CD4-positive, alpha-beta memory T cell (primary cell): ENCODE data around the gene CD180. TPM values are rescaled to one million over a fixed set of nuclear protein-coding genes. Genes with fewer than 3 reads are reported as not detected.

Source experiments
- CTCF ChIA-PET: fragments of 350-600 bp; sonication (Branson Sonifier 250); formaldehyde crosslinking; loops from one replicate; lab custom pipeline; 2021; ENCODE audit warnings: inconsistent platforms; ENCODE audit not compliant: partially characterized antibody; lab: Charles Lee
- POLR2A ChIA-PET: fragments of 350-600 bp; sonication (Branson Sonifier 250); formaldehyde crosslinking; loops from one replicate; lab custom pipeline; 2021; ENCODE audit not compliant: partially characterized antibody; lab: Charles Lee
- DNase-seq, 5 donors: peaks; one replicate each; pipeline versions ENCODE4 v3.0.0 to v3.0.0-alpha.2; 2020 to 2022; ENCODE audit warnings: mixed read lengths in 1 of 5
- H3K27ac ChIP-seq: one replicate; pipeline ENCODE4 v1.7.0; 2013; ENCODE audit warnings: low read depth, low read length
- H3K27me3 ChIP-seq: 2 replicates; pipeline ENCODE4 v1.7.0; 2013; ENCODE audit warnings: mild to moderate bottlenecking, low read length, moderate library complexity; ENCODE audit not compliant: insufficient read depth
- H3K36me3 ChIP-seq: 2 replicates; pipeline ENCODE4 v1.7.0; 2013; ENCODE audit warnings: mild to moderate bottlenecking, low read length, moderate library complexity; ENCODE audit not compliant: insufficient read depth
- H3K4me1 ChIP-seq: 2 replicates; pipeline ENCODE4 v1.7.0; 2013; ENCODE audit warnings: mild to moderate bottlenecking, low read length, moderate library complexity; ENCODE audit not compliant: insufficient read depth
- H3K4me3 ChIP-seq, 2 donors: one replicate each; pipeline ENCODE4 v1.7.0; 2013; ENCODE audit warnings: low read length in 2 of 2, mild to moderate bottlenecking in 1 of 2
- H3K9me3 ChIP-seq, 2 donors: one replicate each; pipeline ENCODE4 v1.7.0; 2013; ENCODE audit warnings: low read length in 2 of 2, control low read depth in 1 of 2; ENCODE audit not compliant: control insufficient read depth in 1 of 2
- H3K27ac Mint-ChIP-seq, 7 donors: one replicate each; pipeline ENCODE4 v1.8.0; 2020 to 2021; ENCODE audit warnings: mixed read lengths in 7 of 7, mild to moderate bottlenecking in 6 of 7, inconsistent platforms in 3 of 7, moderate library complexity in 3 of 7
- H3K27me3 Mint-ChIP-seq, 2 donors: one replicate each; pipeline ENCODE4 v1.8.0; 2020 to 2021; ENCODE audit warnings: mixed read lengths in 2 of 2
- H3K36me3 Mint-ChIP-seq, 2 donors: one replicate each; pipeline ENCODE4 v1.8.0; 2020 to 2021; ENCODE audit warnings: mixed read lengths in 2 of 2, inconsistent platforms in 1 of 2, mild to moderate bottlenecking in 1 of 2
- H3K4me1 Mint-ChIP-seq, 4 donors: one replicate each; pipeline ENCODE4 v1.8.0; 2020 to 2021; ENCODE audit warnings: mixed read lengths in 4 of 4, mild to moderate bottlenecking in 1 of 4
- H3K4me3 Mint-ChIP-seq, 8 donors: one replicate each; pipeline ENCODE4 v1.8.0; 2020 to 2021; ENCODE audit warnings: mixed read lengths in 8 of 8, mild to moderate bottlenecking in 7 of 8, moderate library complexity in 6 of 8, inconsistent platforms in 3 of 8
- H3K9me3 Mint-ChIP-seq, 8 donors: one replicate each; pipeline ENCODE4 v1.8.0; 2020 to 2021; ENCODE audit warnings: mixed read lengths in 8 of 8, mild to moderate bottlenecking in 5 of 8, inconsistent platforms in 3 of 8, moderate library complexity in 1 of 8
- intact Hi-C: fragments of 100-400 bp; cut with micrococcal nuclease; formaldehyde crosslinking; loops from one replicate; pipeline ENCODE4 v1.15.1; 2023
- polyA plus RNA-seq, 2 donors: library from polyadenylated mRNA; unstranded; fragments of 300-500 nt; fragmentation: Illumina TruSeq; gene quantifications; one replicate each; pipeline ENCODE4 v1.2.3, GENCODE V29; 2021
- total RNA-seq, 2 experiments: library from RNA; stranded (reverse); gene quantifications; one replicate each; pipeline ENCODE4 v1.2.3, GENCODE V29; 2021

CD180 gene
- total and polyA plus RNA-seq, 4 experiments from 2014 or later: 0.25 to 0.52 (median 0.50) TPM; not detected in 1

GRCh38 chr5:67139030-67139429 lies 57.6 kb downstream of the CD180 start:
- DNase-seq: no peak

GRCh38 chr5:67135381-67135984 lies 61.1 kb downstream of the CD180 start:
- Mint-ChIP-seq H3K36me3 (peaks cover 42 to 67% of the 10 kb centered on the region in 2 donors), H3K4me3 (no peak overlapping the region), H3K4me1 (no peaks in the 10 kb centered on the region), H3K27ac (no peak overlapping the region), H3K27me3 (no peaks in the 10 kb centered on the region), H3K9me3 (no peaks in the 10 kb centered on the region)
- no peaks in the 10 kb centered on the region for H3K9me3 ChIP-seq
- no peaks in the 10 kb centered on the region for H3K27me3 ChIP-seq
- H3K27ac ChIP-seq: no peak overlapping the region
- intact Hi-C loops: no loop called here
- H3K4me3 ChIP-seq: no peak overlapping the region
- H3K4me1 ChIP-seq: no peaks in the 10 kb centered on the region
- no peaks in the 10 kb centered on the region for H3K36me3 ChIP-seq
- CTCF ChIA-PET: interaction anchor here (1.6 kb wide), 1 partner anchor 17 kb away, joined by 3 read pairs; no protein-coding TSS in a partner anchor
- POLR2A ChIA-PET: no interaction called here
- no peak for DNase-seq

More at GRCh38 chr5:67139030-67139429, 57.6 kb downstream of the CD180 start:
- Mint-ChIP-seq H3K36me3 (peaks cover 55 to 76% of the 10 kb centered on the region in 2 donors), H3K27me3 (no peaks in the 10 kb centered on the region), H3K4me3 (no peak overlapping the region), H3K9me3 (no peaks in the 10 kb centered on the region), H3K4me1 (no peaks in the 10 kb centered on the region), H3K27ac (peak overlapping the region in 1 of 7 donors; percentile 31)
- ChIA-PET CTCF (interaction anchor here (1.3 kb wide), 1 partner anchor 152 kb away, joined by 7 read pairs; no protein-coding TSS in a partner anchor), POLR2A (no interaction called here)
- Histone ChIP-seq H3K27ac (no peak overlapping the region), H3K4me1 (no peaks in the 10 kb centered on the region), H3K36me3 (peaks cover 11% of the 10 kb centered on the region), H3K27me3 (no peaks in the 10 kb centered on the region), H3K9me3 (no peaks in the 10 kb centered on the region), H3K4me3 (no peak overlapping the region)
- intact Hi-C loops: no loop called here

- Histone ChIP-seq H3K9me3 (no peaks in the 10 kb centered on the region), H3K27me3 (no peaks in the 10 kb centered on the region), H3K36me3 (no peaks in the 10 kb centered on the region), H3K4me1 (no peaks in the 10 kb centered on the region), H3K4me3 (no peak overlapping the region), H3K27ac (no peak overlapping the region)
- ChIA-PET POLR2A (no interaction called here), CTCF (no interaction called here)
- Mint-ChIP-seq H3K36me3 (peaks cover 51 to 62% of the 10 kb centered on the region in 2 donors), H3K27me3 (no peaks in the 10 kb centered on the region), H3K4me3 (no peak overlapping the region), H3K9me3 (no peaks in the 10 kb centered on the region), H3K4me1 (no peaks in the 10 kb centered on the region), H3K27ac (no peak overlapping the region)
- DNase-seq: no peak
- intact Hi-C loops: no loop called here
These were observed 62.8 kb downstream of the CD180 start for GRCh38 chr5:67133776-67134175.

GRCh38 chr5:67133217-67133616 lies 63.4 kb downstream of the CD180 start:
- Mint-ChIP-seq H3K27me3 (no peaks in the 10 kb centered on the region), H3K4me1 (no peaks in the 10 kb centered on the region), H3K4me3 (no peak overlapping the region), H3K27ac (no peak overlapping the region), H3K9me3 (no peaks in the 10 kb centered on the region), H3K36me3 (peaks cover 54 to 64% of the 10 kb centered on the region in 2 donors)
- no peaks in the 10 kb centered on the region for H3K27me3 ChIP-seq
- no peaks in the 10 kb centered on the region for H3K9me3 ChIP-seq
- H3K36me3 ChIP-seq: no peaks in the 10 kb centered on the region
- intact Hi-C loops: no loop called here
- no peak overlapping the region for H3K27ac ChIP-seq
- DNase-seq: no peak
- H3K4me3 ChIP-seq: no peak overlapping the region
- CTCF ChIA-PET: no interaction called here
- POLR2A ChIA-PET: no interaction called here
- no peaks in the 10 kb centered on the region for H3K4me1 ChIP-seq

- H3K27ac Mint-ChIP-seq: no peak overlapping the region
- no peaks in the 10 kb centered on the region for H3K9me3 Mint-ChIP-seq
- POLR2A ChIA-PET: no interaction called here
- peaks cover 8 to 12% (median 9%) of the 10 kb centered on the region in 4 donors for H3K4me1 Mint-ChIP-seq
- no peaks in the 10 kb centered on the region for H3K9me3 ChIP-seq
- H3K4me3 ChIP-seq: no peak overlapping the region
- H3K36me3 Mint-ChIP-seq: peaks cover 59 to 60% of the 10 kb centered on the region in 2 donors
- no peak overlapping the region for H3K4me3 Mint-ChIP-seq
- no peaks in the 10 kb centered on the region for H3K4me1 ChIP-seq
- no peaks in the 10 kb centered on the region for H3K27me3 ChIP-seq
- DNase-seq: no peak
- H3K27me3 Mint-ChIP-seq: no peaks in the 10 kb centered on the region
- H3K36me3 ChIP-seq: no peaks in the 10 kb centered on the region
- CTCF ChIA-PET: no interaction called here
- no peak overlapping the region for H3K27ac ChIP-seq
- intact Hi-C loops: no loop called here
These were observed 66.8 kb downstream of the CD180 start for GRCh38 chr5:67129768-67130167.
